BE2C (cell line): Measurements from ENCODE around the gene PITRM1.

Source experiments
- DNase-seq: peaks from one replicate; pipeline ENCODE4 v3.0.0-alpha.2; 2020
- H3K27me3 ChIP-seq: fragments of 250-450 bp; sonication (Bioruptor Pico); 2 replicates; pipeline ENCODE4 v1.5.1; 2020; ENCODE audit warnings: mild to moderate bottlenecking
- H3K36me3 ChIP-seq: fragments of 250-450 bp; sonication (Bioruptor Pico); 2 replicates; pipeline ENCODE4 v1.5.1; 2020; ENCODE audit warnings: mild to moderate bottlenecking
- H3K4me1 ChIP-seq: fragments of 250-450 bp; sonication (Bioruptor Pico); 2 replicates; pipeline ENCODE4 v1.5.1; 2020
- H3K4me3 ChIP-seq: 2 replicates; pipeline ENCODE4 v1.5.1; 2011; ENCODE audit warnings: low read depth, low read length
- H3K9me3 ChIP-seq: fragments of 250-450 bp; sonication (Bioruptor Pico); 2 replicates; pipeline ENCODE4 v1.5.1; 2020
- CTCF ChIP-seq: IDR thresholded peaks from 2 replicates; pipeline ENCODE4 v1.5.1; 2012; ENCODE audit warnings: mild to moderate bottlenecking, low read depth, low read length

The PITRM1 gene

GRCh38 chr10:3119796-3120459 is 52.7 kb downstream of the PITRM1 start:
- TF ChIP-seq CTCF: peak; percentile 61
- Histone ChIP-seq H3K36me3 (no peaks in the 10 kb centered on the region), H3K27me3 (no peaks in the 10 kb centered on the region), H3K4me3 (no peak overlapping the region), H3K4me1 (no peaks in the 10 kb centered on the region), H3K9me3 (no peaks in the 10 kb centered on the region)
- peak; percentile 41 for DNase-seq

- no peak for DNase-seq
- TF ChIP-seq CTCF: no peak
- Histone ChIP-seq H3K27me3 (no peaks in the 10 kb centered on the region), H3K36me3 (no peaks in the 10 kb centered on the region), H3K4me1 (no peaks in the 10 kb centered on the region), H3K9me3 (no peaks in the 10 kb centered on the region), H3K4me3 (no peak overlapping the region)
Observed at GRCh38 chr10:3118641-3119091, 53.9 kb downstream of the PITRM1 start.

GRCh38 chr10:3117486-3117885 is 55.1 kb downstream of the PITRM1 start:
- Histone ChIP-seq H3K4me1 (no peaks in the 10 kb centered on the region), H3K36me3 (no peaks in the 10 kb centered on the region), H3K27me3 (no peaks in the 10 kb centered on the region), H3K9me3 (no peaks in the 10 kb centered on the region), H3K4me3 (no peak overlapping the region)
- no peak for TF ChIP-seq CTCF
- no peak for DNase-seq

GRCh38 chr10:3116508-3117100 is 56.0 kb downstream of the PITRM1 start:
- no peaks in the 10 kb centered on the region for H3K9me3 ChIP-seq
- DNase-seq: no peak
- H3K4me1 ChIP-seq: no peaks in the 10 kb centered on the region
- TF ChIP-seq CTCF: no peak
- H3K36me3 ChIP-seq: no peaks in the 10 kb centered on the region
- H3K4me3 ChIP-seq: no peak overlapping the region
- H3K27me3 ChIP-seq: no peaks in the 10 kb centered on the region

- no peak for DNase-seq
- TF ChIP-seq CTCF: no peak
- Histone ChIP-seq H3K36me3 (no peaks in the 10 kb centered on the region), H3K9me3 (no peaks in the 10 kb centered on the region), H3K4me1 (no peaks in the 10 kb centered on the region), H3K27me3 (no peaks in the 10 kb centered on the region), H3K4me3 (no peak overlapping the region)
Observed at GRCh38 chr10:3115685-3116084, 56.9 kb downstream of the PITRM1 start.

GRCh38 chr10:3113343-3113720 is 59.2 kb downstream of the PITRM1 start:
- Histone ChIP-seq H3K9me3 (no peaks in the 10 kb centered on the region), H3K4me3 (no peak overlapping the region), H3K36me3 (no peaks in the 10 kb centered on the region), H3K4me1 (no peaks in the 10 kb centered on the region), H3K27me3 (no peaks in the 10 kb centered on the region)
- no peak for TF ChIP-seq CTCF
- no peak for DNase-seq
